ENCODE results near the gene ZNF541.
"Not testable (repeated sequence)": the region's sequence is repeated elsewhere in the genome, so short reads cannot be mapped to it uniquely, and the experiment has no call there.

ZNF541 gene

DNA sequence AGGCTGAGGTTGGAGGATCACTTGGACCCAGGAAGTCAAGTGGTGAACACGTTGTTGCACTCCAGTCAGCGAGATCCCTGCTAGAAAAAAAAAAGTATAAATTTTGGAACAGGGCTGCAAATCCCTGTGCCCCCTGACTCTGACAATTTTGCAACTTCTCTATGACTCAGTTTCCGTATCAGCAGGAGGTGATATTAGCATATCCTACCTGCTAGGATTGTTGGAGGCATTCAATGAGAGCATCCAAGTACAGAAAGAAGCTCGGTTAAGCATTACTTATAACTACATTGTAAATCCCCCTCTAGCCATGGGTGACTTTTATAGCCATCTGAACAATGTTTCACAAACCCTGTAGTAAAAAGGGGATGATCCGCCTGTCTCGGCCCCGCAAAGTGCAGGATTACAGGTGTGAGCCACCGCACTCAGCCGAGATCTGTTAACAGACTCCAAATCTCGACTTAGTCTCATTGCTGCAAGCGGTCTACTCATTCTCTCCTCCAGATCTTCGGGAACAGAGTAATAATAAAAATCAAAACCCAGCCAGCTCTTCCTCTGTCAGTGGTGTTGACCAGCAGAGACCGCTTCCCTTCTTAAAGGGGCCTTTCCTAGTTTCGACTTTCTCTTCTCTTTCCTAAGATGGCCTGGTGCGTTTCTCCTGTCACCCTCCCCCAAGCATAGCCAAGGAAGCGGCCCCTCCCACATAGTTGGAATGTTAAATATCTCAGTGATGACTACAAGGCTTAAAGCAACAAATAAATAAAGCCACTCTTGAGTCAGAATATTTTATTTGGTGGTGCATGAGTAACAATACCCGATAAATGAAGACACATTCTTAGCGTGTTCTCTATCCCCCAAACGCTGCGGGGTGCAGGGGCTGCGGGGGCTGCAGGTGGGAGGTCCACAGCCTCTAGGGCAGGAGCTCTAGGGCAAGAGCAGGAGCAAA, 25.7 kb upstream of the ZNF541 start:
- no peak for DNase-seq

- DNase-seq: no peak
Measured at GRCh38 chr19:47595944-47596343, 23.0 kb upstream of the ZNF541 start.

DNA sequence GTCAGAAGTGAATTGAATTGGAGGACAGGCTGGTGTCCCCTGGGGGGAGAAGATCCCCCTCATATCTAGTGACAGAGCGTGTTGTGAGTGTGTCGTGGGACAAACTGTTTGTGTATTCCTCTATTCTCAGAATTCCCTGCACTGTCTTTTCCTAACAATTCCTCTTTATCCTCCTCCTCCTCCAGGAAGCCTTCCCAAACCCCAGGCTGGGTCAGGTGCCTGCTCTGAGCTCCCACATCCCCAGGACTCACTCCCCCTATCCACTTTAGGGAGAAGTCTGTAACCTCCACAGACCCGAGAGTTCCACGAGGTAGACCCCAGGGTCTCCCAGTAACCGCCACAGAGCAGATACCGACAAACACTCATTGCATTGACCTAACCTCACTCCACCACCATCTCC, 20.9 kb upstream of the ZNF541 start:
- no peak for DNase-seq

- DNase-seq: no peak
Measured at GRCh38 chr19:47589824-47590223, 16.9 kb upstream of the ZNF541 start.

- no peak for DNase-seq
Measured at GRCh38 chr19:47587295-47587694, 14.3 kb upstream of the ZNF541 start.

GRCh38 chr19:47583161-47583560, 10.2 kb upstream of the ZNF541 start:
- DNase-seq: not testable (repeated sequence)

DNA sequence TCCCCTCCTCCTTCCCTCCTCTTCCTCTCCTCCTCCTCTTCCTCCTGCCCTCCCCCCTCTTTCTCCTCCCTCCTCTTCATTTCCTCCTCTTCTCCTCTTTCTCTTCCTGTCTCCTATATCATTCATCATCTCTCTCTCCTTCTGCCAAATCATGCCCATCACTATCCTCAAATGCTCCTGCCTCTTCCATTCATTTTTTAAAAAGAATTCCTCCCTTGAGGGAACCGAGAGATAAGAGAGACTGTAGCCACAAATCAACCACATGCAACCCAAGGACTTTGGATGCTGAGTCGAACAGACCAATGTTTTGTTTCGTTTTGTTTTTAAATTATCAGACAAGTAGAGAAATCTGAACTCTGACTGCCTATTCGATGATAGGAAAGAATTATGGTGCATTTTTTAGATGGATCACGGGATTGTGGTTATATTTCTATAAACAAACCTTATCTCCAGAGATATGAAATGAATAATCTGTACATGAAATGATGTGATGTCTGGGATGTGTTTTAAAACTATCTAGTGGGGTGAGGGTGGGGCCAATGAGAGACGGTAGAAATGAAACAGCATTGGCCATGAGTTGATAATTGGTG, 9.5 kb upstream of the ZNF541 start:
- no peak for DNase-seq

DNA sequence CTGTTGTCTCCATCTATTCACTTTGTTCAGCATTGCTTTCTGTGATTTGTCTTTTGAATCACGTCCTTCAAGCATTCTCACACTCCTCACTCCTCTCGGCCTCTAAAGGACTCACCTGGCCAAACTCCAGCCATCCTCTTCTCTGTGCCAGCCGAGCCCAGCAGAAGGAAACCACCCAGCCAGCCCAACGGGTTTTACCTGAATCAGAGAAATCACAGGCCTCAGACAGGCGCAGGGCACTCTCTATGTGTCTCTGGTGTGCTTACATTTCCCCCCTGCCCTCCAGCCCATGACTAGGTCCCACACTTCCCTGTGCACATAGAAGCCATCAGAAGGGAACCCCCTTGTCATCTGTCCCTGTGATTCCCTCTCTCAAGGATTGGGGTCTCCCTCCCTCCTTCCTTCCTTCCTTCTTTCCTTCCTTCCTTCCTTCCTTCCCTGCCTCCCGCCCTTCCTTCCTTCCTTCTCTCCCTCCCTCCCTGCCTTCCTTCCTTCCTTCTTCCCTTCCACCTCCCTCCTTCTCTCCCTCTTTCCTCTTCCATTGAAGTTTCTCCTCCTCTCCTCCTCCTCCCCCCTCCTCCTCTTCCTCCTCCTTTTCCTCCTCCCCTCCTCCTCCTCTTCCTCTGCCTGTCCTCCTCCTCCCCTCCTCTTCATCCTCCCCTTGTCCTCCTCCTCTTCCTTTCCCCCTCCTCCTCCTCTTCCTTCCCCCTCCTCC, 8.8 kb upstream of the ZNF541 start:
- DNase-seq: no peak

DNA sequence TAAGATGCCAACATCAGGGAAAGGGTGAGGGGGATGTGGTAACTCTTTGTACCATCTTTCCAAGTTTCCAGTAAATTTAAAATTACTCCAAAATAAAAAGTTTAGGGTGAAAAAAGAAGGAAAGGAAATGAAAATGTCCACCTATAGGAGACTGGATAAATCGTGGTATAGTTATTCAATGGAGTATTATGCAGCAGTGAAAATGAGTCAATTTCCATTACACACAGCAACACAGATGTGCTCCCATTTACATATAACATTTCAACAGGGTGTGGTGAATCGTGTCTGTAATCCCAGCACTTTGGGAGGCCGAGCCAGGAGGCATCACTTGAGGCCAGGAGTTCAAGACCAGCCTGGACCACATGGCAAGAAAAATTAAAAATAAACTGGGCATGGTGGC, 7.4 kb upstream of the ZNF541 start:
- DNase-seq: no peak

- DNase-seq: no peak
Measured at GRCh38 chr19:47572635-47573034, 313 bp downstream of the ZNF541 start.

GRCh38 chr19:47569331-47569730, 3.6 kb downstream of the ZNF541 start:
- no peak for DNase-seq

- DNase-seq: no peak
Measured at GRCh38 chr19:47564081-47564480, 8.9 kb downstream of the ZNF541 start.

GRCh38 chr19:47561440-47562057, 11.4 kb downstream of the ZNF541 start:
- DNase-seq: no peak

GRCh38 chr19:47560999-47561398, 11.9 kb downstream of the ZNF541 start:
- DNase-seq: no peak

- DNase-seq: no peak
Measured at GRCh38 chr19:47550129-47550528, 22.8 kb downstream of the ZNF541 start.

GRCh38 chr19:47549261-47549862, 23.6 kb downstream of the ZNF541 start:
- no peak for DNase-seq

DNA sequence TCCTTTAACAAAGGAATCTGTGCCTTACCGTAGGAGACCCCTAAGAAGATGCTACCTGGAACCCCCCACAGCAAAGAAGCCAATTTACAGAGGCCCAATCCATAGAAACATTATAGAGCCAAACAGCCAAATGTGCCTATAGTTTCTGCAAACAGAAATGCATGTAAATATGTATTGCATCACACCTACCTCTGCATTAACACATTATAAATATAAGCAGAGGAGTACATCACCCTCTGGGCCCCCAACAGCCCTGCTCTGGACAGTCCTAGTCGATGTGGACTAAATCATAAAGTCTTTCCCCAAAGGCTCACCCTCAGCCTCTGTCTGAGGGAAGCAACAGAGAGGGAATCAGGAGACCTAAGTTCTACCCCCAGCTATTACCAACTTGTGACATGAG, 25.7 kb downstream of the ZNF541 start:
- DNase-seq: no peak

DNA sequence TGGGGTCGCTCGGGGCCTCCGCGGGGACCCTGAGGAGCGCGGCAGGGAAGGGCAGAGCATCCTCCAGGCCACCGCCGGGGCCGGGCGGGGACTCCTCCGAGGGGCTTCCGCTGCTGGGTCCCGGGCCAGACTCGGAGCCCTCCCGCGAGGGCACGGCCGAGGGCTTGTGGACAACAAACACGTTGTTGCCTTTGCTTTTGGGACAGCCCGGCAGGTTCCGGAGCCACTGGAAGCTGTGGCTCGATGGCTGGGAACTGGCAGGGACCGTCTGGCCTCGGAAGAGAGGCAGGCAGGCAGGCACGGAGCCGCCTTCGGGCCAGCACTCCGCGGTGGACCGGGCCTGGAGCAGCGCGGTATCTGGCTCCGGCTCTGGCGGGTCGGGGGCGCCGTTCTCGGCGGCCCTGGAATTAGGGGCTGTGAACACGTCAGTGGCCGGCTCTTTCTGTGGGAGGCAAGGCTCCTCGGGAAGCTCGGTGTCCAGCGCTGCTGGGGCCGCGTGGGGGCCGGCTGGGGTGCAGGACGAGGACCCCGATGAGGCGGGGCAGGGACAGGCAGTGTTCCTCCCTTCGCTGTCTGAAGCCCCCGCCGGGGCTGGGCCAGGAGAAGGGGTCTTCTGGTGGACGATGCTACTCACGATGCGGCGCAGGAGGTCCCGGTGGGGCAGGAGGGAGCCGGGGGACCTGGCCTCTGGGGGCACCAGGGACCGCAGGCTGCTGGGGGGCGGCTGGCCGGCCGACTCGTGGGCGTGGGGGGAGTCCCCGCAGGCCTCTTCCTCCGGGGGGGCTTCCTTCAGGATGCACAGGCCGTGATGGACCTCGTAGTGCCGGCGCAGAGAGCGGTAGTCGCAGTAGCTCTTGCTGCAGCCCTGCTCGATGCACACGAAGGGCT, 27.6 kb downstream of the ZNF541 start:
- DNase-seq: no peak

DNA sequence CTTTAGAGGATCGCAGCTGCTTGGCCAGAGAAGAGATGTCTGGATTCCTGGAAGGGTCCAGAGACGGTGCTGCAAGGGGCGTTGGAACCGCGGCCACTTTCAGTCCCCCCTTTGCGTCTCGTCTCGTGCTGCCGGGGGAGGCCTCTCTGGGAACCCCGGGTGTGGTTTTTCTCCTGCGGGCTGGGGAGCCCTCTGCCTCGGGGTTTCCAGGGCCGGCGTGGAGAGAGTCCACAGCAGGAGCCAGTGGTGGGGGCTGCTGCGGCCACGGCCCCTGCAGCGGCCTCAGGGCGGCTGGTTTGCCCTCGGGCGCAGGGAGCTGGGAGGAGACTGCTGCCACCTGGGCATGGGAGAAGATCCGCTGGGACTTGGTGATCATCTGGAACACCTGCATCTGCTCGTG, 28.5 kb downstream of the ZNF541 start:
- DNase-seq: no peak

DNA sequence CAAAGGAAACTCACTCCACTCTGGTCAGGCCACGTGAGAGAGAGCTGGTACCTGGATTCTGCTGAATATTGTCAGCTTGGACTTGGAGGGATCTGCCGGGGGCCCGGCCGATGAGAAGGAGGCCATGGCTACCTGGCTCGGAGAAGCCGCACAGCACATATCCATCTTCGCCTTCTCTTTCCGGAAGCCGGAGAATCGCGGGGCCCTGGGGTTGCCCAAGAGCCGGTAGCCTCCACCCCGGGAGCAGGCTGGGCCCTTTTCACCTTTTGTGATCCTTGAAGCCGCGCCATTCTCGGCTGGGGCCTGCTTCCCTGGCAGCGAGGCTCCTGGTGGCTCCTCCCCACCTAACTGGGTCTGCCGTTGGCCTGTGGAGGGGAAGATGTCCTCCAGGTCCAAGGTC, 28.9 kb downstream of the ZNF541 start:
- no peak for DNase-seq

GRCh38 chr19:47542030-47542475, 30.9 kb downstream of the ZNF541 start:
- DNase-seq: no peak

GRCh38 chr19:47541518-47541917, 31.4 kb downstream of the ZNF541 start:
- DNase-seq: no peak
